GM21737 (cell line): ENCODE measurements around the gene PRRG4.
"Not testable (repeated sequence)": the region's sequence is repeated elsewhere in the genome, so short reads cannot be mapped to it uniquely, and the experiment has no call there.

ENCODE experiments used
- ATAC-seq: cut with Tn5 transposase; IDR thresholded peaks from one replicate; pipeline ENCODE4 v1.9.1; 2021; ENCODE audit warnings: mild to moderate bottlenecking, moderate library complexity; ENCODE audit not compliant: unreplicated experiment

Gene PRRG4

DNA sequence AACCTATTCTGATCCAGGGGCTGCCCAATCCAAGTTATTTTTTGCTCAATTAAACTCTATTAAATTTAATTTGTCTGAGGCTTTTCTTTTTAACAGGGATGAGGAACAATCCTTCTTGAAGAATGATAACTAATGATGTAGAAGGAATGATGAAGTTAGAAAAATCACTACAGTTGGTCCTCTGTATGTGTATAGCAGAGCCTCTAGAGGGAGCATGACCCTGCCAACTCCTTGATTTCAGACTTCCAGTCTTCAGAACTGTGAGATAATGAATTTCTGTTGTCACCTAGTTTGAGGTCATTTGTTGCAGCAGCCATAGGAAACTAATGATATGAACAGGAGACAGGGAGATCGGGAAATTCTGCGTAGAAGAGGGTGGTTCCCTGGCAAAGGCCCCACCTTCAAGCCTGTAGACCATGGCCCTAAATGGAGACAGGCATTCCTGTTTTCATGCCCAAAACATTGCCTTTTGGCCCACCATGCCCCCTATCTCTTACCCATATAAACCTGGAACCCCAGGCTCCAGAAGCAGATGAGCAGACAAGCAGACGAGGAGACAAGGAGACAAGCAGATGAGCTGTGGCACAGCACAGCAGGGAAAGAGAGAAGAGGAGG is 55.1 kb downstream of the PRRG4 start:
- ATAC-seq: no peak

DNA sequence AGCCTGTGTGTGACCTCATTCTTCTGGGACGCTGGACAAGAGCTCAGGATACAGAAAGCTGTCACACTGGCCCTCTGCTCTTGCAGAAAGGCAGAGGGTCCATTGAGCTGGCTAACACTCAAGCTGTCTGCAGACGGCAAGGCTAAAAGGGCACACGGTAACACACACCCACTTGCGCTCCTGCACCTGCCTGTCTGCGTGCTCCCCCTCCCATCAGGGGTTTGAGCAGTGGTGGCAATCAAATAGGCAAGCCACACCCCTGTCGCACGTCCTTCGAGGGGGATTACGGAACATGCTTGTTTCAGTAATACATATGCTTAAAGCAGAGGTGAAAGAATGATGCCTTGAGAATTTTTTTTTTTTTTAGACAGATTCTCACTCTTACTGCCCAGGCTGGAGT is 55.8 kb downstream of the PRRG4 start:
- no peak for ATAC-seq

DNA sequence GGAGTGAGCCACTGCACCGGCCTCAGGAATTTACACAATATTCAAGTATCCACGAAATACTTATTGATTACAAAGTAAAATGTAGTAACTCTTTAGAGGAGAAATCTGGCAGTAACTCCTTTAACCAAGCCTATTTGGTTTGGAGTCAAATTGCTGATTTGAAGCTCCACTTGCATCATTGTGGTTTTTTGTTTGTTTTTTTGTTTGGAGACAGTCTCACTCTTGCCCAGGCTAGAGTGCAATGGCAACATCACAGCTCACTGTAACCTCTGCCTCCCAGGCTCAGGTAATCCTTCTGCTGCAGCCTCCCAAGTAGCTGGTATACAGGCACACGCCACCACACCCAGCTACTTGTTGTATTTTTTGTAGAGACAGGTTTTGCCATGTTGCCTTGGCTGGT is 56.5 kb downstream of the PRRG4 start:
- no peak for ATAC-seq

DNA sequence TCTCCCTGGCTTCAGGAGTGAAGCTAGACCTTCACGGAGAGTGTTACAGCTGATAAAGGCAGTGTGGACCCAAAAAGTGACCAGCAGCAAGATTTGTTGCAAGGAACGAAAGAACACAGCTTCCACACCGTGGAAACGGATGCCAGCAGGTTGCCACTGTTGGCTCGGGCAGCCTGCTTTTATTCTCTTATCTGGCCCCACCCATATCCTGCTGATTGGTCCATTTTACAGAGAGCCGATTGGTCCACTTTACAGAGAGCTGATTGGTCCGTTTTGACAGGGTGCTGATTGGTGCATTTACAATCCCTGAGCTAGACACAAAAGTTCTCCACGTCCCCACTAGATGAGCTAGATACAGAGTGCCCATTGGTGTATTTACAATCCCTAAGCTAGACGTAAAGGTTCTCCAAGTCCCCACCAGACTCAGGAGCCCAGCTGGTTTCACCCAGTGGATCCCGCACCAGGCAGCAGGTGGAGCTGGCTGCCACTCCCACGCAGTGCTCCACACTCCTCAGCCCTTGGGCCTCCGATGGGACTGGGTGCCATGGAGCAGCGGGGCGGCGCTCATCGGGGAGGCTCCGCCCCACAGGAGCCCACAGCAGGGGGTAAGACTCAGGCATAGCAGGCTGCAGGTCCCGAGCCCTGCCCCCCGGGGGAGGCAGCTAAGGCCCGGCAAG is 58.1 kb downstream of the PRRG4 start:
- ATAC-seq: not testable (repeated sequence)

DNA sequence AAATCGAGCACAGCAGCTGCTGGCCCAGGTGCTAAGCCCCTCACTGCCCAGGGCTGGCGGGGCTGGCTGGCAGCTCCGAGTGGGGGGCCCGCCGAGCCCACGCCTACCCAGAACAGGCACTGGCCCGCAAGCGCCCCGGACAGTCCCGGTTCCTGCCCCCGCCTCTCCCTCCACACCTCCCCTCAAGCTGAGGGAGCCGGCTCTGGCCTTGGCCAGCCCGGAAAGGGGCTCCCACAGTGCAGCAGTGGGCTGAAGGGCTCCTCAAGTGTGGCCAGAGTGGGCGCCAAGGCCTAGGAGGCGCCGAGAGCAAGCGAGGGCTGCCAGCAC is 58.6 kb downstream of the PRRG4 start:
- not testable (repeated sequence) for ATAC-seq

DNA sequence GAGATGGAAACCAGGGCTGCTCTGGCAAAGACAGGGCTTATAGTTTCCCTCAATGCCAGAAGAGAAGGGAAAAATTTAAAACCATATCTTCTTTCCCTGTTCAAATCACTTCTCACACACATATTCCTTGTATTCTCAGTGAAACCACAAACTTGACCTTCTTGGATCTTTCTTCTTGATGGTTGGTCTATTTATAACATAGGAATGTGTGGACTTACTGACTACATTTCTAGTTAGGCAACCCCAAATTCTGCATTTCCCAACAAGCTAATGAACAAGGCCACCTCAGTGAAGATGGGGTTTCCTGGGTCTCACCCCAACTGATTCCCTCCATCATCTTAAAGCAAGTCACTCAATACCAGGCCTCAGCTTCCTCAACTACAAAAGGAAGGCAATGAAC is 59.1 kb downstream of the PRRG4 start:
- ATAC-seq: no peak

DNA sequence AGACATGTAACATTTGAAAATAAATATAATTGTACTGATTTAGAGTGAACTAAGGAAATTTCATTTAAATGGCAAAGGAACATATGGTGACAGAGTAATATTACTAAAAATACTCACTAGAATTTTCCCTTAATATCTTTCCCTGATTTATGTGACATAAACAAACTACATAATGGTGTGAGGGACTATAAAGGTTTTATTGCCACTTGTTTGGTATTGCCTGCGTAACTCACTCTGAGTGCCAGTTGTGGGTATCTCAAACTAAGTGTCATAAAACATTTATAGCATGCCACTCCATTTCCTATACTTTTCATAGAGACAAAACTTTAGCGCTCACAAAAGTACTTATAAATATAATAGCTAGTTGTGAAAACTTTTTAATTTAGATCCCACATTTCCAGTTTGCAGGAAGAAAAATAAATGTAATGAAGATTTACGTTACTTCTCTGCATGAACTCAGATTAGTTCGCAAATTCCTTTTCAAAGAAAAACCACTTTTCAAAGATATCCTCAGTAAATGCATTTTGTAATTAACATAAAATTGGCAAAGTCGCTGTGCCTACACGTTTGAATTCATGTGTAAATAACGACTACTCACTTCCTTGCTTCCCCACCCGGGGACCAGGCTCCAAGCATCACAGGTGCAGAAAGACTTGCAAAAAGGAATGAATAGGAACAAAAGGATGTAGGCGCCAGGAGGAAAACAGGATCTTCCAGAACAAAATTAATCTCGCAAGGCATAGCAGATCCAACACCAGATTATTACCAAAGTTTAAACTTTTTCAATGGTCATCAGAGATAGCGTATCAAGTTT is 61.3 kb downstream of the PRRG4 start:
- ATAC-seq: no peak

DNA sequence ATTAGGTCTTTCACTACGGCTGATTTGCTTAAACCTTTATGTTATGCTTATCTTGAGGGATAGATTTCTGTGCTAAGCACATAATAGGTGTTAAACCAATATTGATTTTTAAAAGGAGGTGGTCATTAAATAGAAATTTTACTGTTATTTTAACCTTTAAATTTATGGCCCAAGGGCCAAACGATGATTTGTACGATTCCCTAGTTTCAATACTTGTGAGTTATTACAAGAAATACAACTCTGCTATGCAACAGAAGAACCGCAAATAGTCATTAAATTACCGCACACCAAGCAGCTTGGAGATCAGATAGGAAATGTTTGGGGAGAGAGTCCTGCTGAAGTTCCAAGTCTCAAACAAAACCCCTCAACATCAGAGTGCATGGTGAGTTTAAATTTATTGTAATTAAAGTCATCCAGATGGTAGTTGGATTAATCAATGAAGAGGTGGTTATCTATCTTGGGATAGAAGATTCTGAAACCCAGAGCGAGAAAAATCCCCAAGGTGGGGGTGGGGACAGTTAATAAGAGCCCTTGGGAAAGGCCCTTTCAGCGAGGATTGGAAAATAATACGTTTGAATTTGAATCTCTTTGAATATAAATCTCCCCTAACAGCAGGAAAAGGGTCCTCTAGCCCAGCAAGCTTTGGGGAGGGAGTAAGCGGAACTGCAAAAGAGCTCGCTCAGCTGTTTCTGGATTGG is 62.1 kb downstream of the PRRG4 start:
- no peak for ATAC-seq

DNA sequence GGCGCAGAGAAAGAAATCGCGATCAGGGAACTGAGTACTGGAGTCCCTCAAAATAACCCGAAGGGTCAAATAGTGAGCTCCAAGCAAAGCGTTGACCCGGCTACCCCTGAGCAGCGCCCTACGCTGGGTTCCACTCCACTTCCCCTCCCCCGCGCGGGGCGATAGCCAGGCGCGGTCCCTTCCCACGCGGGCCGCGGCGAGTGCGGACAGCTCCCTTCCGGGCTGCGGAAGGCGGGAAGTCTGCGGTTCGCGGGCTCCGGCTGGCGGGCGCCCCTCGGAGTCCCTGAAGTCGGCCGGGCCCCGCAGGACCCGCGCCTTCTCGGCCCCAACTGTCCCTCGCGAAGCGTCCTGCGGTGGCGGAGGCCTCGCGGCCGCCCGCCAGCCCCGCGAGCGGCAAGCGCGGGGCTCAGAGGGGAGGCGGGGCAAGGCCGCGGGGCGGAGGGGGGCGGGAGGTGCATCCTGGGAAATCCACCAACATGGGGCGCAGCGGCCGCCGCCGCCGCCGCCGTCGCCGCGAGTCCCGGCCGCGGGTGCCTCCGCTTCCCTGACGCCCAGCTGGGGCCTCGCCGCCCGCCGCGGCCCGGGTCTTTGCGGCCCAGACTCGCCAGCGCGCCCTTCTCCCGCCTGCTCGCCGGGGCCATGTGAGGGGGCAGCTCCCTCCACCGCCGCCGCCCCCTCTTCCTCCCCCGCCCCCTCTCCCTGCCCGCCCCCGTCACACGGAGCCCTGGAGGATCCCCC is 62.8 kb downstream of the PRRG4 start, which contains the start of gene QSER1:
Gene QSER1, plus strand, starts transcription at position 457 of the 738 bp plus-strand sequence. CDS start 315 bp downstream, outside the sequence.
- ATAC-seq: peak; percentile 57

DNA sequence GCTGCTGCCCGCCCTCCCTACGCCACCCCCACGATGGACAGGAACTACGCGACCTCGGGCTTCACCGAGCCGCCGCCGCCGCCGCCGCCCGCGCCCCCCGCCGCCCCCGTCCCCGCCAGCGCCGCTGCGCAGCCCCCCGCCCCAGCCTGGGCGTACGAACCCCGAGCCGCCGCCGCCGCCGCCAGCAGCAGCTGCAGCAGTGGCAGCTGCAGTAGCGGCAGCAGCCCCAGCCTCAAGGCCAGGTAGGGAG is 63.3 kb downstream of the PRRG4 start:
- ATAC-seq: no peak

DNA sequence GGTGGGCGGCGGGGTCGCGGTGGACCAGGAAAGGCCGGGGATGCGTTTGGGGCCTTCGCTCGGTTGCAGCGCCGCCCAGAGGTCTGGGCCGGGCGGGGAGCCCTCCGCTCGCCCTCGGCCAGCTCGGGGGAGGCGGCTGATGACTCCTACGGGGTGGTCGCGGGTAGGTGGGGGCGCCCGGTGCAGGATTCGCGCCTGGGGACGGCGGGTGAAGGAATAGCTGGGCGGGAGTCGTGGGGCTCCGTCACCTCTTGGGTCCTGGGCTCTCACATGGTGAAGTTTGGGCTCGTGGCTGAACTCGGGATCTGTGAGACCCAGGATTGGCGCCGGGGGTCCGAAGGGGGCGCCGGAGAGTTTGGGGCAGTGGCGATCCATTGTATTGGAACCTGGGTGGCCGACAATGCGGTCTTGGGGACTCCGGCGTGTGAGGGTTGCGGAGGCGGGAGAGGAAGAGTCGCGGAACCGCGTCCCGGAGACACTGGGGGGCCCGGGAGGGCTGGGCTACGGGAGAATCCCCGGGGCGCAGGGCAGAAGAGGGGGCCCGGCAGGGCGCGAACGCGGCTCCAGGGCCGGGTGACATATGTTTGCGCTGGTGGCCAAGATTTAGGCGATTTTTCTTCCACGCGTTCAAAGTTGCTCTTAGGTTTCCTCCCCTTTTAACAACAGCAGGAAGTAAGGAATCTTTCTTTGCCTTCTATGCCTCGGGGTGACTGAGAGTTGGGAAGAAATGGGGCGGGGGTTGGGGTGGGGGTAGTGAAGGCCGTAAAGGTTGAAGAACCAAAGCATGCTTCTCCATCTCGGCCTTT is 63.8 kb downstream of the PRRG4 start:
- ATAC-seq: peak; percentile 31

DNA sequence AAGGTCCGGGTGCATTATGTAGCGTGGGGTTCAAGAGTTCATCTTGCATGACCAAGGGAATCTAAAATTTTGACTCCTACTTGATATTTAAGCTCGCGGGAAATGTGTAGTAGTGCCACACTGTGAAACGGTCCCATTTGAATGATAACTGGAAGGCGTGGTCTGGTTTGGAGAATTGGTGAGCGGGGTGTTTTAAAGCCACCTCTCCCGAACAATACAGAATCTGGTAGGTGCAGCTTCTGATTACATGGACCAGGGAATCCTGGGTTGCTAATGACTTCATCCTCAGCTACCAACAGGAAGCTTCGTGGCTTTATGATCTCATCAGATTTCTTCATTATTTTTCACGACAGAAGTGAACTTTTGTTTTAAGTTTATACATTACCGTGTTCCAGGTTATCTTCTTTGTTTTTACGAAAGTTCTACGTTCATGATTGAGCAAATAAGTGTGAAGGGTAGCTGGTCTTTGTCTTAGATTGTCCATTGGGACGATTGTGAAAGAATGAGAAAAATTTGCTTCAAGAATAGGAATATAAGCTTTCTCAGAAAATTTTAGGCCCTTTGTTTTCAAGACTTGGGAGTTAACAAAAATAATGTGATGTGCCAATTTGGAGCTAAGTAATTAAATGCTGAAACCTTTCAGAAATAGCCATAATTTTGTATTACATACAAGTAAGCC is 64.6 kb downstream of the PRRG4 start:
- ATAC-seq: no peak

DNA sequence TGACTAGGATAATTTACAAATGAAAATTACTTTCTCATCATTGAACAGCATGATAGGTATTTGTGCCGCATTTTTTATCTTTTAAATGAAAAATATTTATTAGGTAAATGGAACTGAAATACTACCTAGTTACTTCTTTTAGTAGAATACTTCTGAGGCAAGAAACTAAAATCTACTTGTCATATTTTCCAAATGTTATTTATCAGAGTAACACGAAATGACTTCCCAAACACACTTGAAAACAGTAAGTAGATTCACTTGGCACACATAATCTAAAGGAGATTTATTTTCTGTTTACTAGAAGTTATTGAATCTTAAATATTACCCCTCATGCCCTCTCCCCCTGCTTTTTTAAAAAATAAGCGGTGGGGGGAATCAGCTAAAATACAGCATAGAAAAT is 65.2 kb downstream of the PRRG4 start:
- no peak for ATAC-seq

DNA sequence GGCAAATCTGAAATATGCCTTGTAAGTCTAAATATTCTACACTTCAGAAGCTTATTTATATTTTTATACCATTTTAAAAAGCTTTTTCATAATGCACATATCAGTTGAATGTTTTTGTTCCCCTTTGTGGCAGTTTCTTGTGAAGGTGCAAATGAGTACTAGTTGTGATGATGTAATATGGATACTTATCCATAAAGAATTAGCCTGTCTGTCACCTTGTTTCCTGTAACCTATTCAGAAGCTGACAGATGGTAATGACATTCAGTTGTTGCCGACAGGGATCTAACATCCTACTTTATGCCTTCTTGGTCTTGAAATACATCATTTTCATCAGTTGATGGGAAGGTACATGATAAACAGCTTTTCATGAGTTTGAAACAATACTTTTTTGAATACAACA is 65.7 kb downstream of the PRRG4 start:
- ATAC-seq: no peak

DNA sequence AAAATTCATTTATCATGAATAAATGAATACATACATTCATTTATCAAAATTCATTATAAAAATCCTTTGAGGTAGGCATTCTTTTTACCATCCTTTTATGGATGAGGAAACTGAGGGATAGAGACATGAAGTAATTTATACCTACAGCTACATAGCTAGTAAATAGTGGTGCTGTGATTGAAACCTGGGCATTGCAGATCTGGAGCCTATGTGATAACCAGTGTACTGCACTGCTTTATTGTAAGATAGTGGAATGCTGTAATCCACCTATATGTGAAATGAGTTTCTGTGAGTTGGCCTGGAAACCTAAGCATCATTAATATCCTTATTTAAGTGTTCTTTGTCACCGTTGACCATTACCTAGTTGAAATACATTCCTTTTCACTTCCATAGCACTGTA is 67.4 kb downstream of the PRRG4 start:
- ATAC-seq: no peak

DNA sequence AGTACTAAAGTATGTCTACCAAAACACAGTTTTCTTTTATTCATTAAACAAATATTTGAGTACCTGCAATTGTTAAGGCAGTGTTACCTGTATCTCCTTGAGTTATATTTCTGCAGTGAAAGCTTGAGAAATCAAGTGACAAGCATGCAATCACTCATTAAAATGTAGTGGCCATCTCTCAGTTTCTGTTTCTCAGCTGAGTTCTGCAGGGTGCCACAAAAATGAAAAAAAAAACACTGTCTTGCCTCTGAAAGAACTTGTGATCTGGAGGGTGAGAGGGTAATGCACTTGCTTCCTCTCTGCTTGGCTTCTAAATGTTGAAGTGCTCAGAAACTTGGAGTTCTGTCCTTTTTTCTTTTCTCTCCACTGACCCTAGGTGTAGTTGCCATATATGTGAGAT is 69.7 kb downstream of the PRRG4 start:
- ATAC-seq: peak; percentile 56

DNA sequence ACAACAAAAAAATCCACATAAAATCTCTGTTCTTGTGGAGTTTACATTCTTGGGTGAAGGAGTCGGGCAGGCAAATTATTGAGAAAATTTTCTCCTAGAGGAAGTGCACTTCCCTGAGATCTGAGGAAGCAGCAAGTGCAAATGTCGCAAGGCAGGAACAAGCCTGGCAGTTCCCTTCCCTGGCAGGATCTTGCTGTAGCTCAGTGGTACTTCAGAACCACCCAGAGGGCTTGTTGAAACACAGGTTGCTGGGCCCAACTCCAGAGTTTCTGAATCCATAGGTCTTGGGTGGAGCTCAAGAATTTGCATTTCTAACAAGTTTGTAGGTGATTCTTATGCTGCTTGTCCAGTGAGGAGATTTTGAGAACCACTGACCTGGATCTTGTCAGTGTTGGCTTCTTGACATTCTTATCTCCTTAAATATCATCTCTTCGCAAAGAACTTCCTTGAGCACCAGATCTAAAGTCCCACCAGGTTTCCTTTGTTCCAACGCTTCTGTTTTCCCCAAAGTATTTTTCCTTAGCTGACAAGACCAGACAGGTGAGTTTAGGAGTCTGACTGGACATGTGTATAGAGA is 72.5 kb downstream of the PRRG4 start:
- no peak for ATAC-seq

DNA sequence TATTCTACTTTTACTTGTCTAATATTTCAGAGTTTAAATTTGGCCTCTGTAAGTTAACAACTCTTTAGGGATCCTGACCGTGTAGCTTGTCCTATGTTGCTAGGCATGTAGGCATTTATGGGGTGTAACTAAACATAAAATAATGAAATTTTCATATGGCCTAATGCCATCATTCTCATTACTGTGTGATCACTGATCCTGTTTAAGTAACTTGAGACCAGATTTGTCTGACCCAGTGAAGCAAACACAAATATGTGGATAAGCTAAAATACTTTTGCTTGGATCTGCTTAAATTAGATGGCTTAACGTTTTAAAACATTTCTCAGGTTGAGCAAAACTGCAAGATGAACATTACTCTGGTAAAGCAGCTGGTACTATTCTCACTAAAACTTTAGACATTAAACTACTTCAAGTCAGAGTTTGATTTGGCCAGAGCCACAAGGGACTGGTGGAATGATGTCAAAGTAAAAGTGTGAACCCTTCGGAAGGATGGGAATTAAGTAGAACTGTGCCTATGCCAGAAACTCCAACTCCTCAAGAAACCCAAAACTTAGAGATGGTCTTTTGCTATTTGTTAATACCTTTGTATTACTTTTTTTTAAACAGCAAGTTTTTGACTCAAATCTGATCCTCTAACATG is 75.4 kb downstream of the PRRG4 start:
- no peak for ATAC-seq
